ENCODE measurements around the gene AKAP7.
"Not testable (repeated sequence)": the region's sequence is repeated elsewhere in the genome, so short reads cannot be mapped to it uniquely, and the experiment has no call there.

AKAP7 gene

GRCh38 chr6:131293472-131293911 lies 158.2 kb downstream of the AKAP7 start:
- DNase-seq (ENCODE audit: low read depth): no peak

DNA sequence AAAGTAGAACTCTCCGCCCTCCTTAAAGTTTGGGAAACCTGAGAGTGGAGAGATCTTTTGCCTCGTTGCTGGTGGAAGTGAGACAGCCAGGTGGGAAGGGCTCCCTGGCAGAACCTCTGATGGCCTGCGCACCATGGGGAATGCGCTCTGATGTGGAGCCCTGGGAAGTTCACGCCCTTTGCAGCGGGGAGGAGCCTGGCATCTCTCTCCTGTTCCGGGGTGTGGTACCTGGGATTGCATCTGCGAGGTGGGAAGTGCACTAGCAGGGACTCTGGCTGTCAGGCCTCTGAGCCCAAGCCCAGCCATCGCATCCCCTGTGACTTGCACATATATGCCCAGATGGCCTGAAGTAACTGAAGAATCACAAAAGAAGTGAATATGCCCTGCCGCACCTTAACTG lies 159.8 kb downstream of the AKAP7 start:
- no peak for DNase-seq (ENCODE audit: low read depth)

DNA sequence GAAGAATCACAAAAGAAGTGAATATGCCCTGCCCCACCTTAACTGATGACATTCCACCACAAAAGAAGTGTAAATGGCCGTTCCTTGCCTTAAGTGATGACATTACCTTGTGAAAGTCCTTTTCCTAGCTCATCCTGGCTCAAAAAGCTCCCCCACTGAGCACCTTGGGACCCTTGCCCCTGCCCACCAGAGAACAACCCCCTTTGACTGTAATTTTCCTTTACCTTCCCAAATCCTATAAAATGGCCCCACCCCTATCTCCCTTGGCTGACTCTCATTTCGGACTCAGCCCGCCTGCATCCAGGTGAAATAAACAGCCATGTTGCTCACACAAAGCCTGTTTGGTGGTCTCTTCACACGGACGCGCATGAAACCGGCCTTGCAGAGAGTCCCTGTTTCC lies 165.6 kb downstream of the AKAP7 start:
- not testable (repeated sequence) for DNase-seq (ENCODE audit: low read depth)

- no peak for DNase-seq (ENCODE audit: low read depth)
Measured at GRCh38 chr6:131303338-131303930, 168.2 kb downstream of the AKAP7 start.

- DNase-seq (ENCODE audit: low read depth): no peak
Measured at GRCh38 chr6:131305037-131305850, 170.0 kb downstream of the AKAP7 start.

- DNase-seq (ENCODE audit: low read depth): no peak
Measured at GRCh38 chr6:131309437-131309836, 174.2 kb downstream of the AKAP7 start.

DNA sequence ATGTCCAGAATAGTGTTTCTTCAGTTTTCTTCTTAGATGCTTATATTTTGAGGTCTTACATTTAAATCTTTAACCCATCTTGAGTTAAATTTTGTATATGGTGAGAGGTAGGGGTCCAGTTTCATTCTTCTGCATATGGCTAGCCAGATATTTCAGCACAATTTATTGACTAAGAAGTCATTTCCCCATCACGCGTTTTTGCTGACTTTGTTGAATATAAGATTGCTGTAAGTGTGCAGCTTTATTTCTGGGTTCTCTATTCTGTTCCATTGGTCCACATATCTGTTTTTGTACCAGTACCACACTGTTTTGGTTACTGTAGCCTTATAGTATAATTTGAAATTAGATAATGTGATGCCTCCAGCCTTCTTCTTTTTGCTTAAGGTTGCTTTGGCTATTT lies 179.6 kb downstream of the AKAP7 start:
- DNase-seq (ENCODE audit: low read depth): no peak

DNA sequence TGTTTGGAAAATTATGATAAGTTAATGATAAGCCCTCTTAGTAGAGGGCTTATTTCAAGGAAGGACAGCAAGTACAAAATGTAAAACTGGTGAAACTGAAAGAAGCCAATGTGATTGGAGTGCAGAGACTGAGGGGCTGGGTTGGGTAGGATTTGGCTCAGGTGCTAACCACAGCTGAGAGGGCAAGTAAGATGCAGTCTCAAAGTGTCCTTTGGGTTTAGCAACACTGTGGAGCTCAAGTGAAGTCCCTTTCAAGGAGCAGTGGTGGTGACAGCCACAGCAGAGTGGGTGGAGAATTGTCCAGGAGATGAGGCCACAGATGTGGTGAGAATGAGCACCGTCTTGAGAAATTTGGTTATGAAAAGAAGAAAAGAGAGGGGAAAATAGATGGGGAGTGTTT lies 181.4 kb downstream of the AKAP7 start:
- no peak for DNase-seq (ENCODE audit: low read depth)

- DNase-seq (ENCODE audit: low read depth): peak; percentile 74
Measured at GRCh38 chr6:131317516-131317915, 182.2 kb downstream of the AKAP7 start.

- DNase-seq (ENCODE audit: low read depth): no peak
Measured at GRCh38 chr6:131321589-131321988, 186.3 kb downstream of the AKAP7 start.

DNA sequence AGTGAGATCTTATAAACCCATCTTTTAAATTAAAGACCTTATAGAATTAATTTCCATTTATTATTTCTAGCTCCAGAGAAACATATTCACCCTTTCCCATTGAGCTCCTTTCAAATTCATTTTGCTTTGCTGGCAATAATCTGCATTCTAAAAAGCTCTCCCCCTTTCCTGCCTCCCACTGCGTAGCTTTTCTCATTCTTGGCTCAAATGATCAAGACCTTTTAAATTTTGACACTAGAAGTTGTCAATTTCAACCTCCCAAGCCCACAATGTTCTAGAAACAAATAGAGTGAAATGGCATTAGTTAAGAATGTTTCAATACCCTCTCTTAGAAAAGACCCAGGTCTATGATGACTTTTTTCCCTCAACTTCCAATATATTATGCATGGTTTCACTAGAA lies 186.9 kb downstream of the AKAP7 start:
- no peak for DNase-seq (ENCODE audit: low read depth)

GRCh38 chr6:131325669-131326068 lies 190.4 kb downstream of the AKAP7 start:
- DNase-seq (ENCODE audit: low read depth): not testable (repeated sequence)

DNA sequence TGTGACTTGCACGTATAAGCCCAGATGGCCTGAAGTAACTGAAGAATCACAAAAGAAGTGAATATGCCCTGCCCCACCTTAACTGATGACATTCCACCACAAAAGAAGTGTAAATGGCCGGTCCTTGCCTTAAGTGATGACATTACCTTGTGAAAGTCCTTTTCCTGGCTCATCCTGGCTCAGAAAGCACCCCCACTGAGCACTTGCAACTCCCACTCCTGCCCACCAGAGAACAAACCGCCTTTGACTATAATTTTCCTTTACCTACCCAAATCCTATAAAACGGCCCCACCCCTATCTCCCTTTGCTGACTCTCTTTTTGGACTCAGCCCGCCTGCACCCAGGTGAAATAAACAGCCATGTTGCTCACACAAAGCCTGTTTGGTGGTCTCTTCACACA lies 193.5 kb downstream of the AKAP7 start:
- DNase-seq (ENCODE audit: low read depth): not testable (repeated sequence)

DNA sequence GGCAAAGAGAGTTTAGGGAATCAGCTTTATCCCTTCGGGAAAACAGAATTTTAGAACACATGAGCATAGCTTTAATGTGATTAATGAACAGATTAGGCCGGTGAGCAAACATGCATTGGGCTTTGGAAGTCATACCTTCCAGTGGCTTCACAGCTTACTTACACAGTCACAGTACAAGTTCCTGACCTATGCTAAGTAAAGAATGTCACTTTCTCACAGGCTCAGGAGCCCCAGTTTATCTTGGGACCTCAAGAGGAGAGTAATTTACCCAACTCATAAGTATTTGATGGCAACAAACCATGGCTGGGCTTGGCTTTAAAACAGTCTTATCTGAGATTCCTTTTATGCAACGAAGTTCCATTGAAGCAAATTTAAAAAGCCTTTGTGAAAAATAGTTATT lies 195.9 kb downstream of the AKAP7 start:
- no peak for DNase-seq (ENCODE audit: low read depth)

GRCh38 chr6:131331873-131332781 lies 196.9 kb downstream of the AKAP7 start:
- no peak for DNase-seq (ENCODE audit: low read depth)

Data from amniotic epithelial cell (primary cell).